Ovary (tissue), 9 donors: ENCODE data around the gene ACSL6. TPM values are rescaled to one million over a fixed set of nuclear protein-coding genes. Genes with fewer than 3 reads are reported as not detected.

Experiments used
- DNase-seq, 5 donors: peaks; one replicate each; pipeline ENCODE4 v3.0.0-alpha.2; 2019 to 2020
- H3K27ac ChIP-seq, 2 donors: fragments of 200-600 bp; one replicate each; pipeline versions ENCODE4 v1.5.1 to v1.8.0; 2019 to 2022
- H3K27me3 ChIP-seq: fragments of 200-600 bp; one replicate; pipeline ENCODE4 v1.8.0; 2022
- H3K36me3 ChIP-seq: fragments of 200-600 bp; sonication (generic); one replicate; pipeline ENCODE4 v1.5.1; 2019
- H3K4me1 ChIP-seq: one replicate; pipeline ENCODE4 v1.8.1; 2013; ENCODE audit warnings: mild to moderate bottlenecking, moderate library complexity; ENCODE audit not compliant: insufficient read depth
- H3K4me3 ChIP-seq: fragments of 200-600 bp; sonication (generic); one replicate; pipeline ENCODE4 v1.5.1; 2017
- H3K9me3 ChIP-seq, 2 donors: fragments of 200-600 bp in 1 of 2; sonication (generic) in 1 of 2; one replicate each; pipeline versions ENCODE4 v1.5.1 to v1.8.1; 2013 to 2019; ENCODE audit warnings: mild to moderate bottlenecking in 1 of 2, moderate library complexity in 1 of 2
- EP300 ChIP-seq: sonication (generic); formaldehyde crosslinking; IDR thresholded peaks from one replicate; pipeline ENCODE4 v1.6.1; 2017; ENCODE audit warnings: antibody characterized with exemption
- POLR2A ChIP-seq: fragments of 450-650 bp; IDR thresholded peaks from one replicate; pipeline ENCODE4 v1.6.1; 2017; ENCODE audit warnings: antibody characterized with exemption, mild to moderate bottlenecking, moderate library complexity
- WGBS, 3 donors: extraction: QIAGEN DNeasy Blood & Tissue Kit in 1 of 3; methylation state at CpG; one replicate each; pipeline versions ENCODE4 v1.1.5 to v1.1.7; 2013 to 2017; 5-methylcytosine and 5-hydroxymethylcytosine counted together
- intact Hi-C, 4 donors: fragments of 100-400 bp; cut with DNase I; formaldehyde crosslinking; loops; one replicate each; pipeline versions ENCODE4 v1.11.0 to v1.15.1; 2022 to 2023
- polyA plus RNA-seq, 2 donors: library from polyadenylated mRNA; stranded (reverse); fragments of 200-250 nt in 1 of 2; fragments of 350-450 nt in 1 of 2; fragmentation: Illumina TruSeq in 1 of 2; extraction: RNeasy Lipid Tissue Mini Kit (QIAGEN cat#74804) in 1 of 2; gene quantifications; one replicate each; pipeline ENCODE4 v1.2.3, GENCODE V29; 2013 to 2014
- total RNA-seq, 7 donors: library from RNA; depleted of rRNA in 2 of 7; stranded (reverse); fragments of >200 nt in 2 of 7; fragmentation: NEBNext Ultra II Directional in 3 of 7; extraction: Animal tissue kit (Norgen Biotek cat#: 25700) in 3 of 7; gene quantifications; one replicate each; pipeline versions ENCODE4 v1.1.0 to v1.2.4, GENCODE V29; 2016 to 2023
- TF ChIP-seq, protein P1 (sequence below), 3 donors: fragments of 450-650 bp in 2 of 3; fragments of 200-600 bp in 1 of 3; IDR thresholded peaks; one replicate each; pipeline versions ENCODE4 v1.5.1 to v1.8.0; 2016 to 2022; ENCODE audit warnings: antibody characterized with exemption in 3 of 3, mild to moderate bottlenecking in 1 of 3
- donor health status: DM: no; HTN: no; CAD: no; lungs with moderate emphysema.
- donor health status: DM: no; HTN: no; CAD: no.
- donor health status: Bipolar disorder and iron deficiency.
- donor health status: DM: yes; HTN: yes; CAD: no.
- donor health status: DM: no; HTN: no; CAD: no.
- donor health status: DM: yes; HTN: yes; CAD: no.

Gene ACSL6
- total and polyA plus RNA-seq, 9 donors, result 0.07 to 0.65 (median 0.22) TPM; not detected in 1

GRCh38 chr5:132005591-132005990 lies 5.9 kb downstream of the ACSL6 start:
- H3K27me3 ChIP-seq, result no peaks in the 10 kb centered on the region
- no peaks in the 10 kb centered on the region for H3K9me3 ChIP-seq
- WGBS, 3 donors, result 86 to 92% (median 87%) methylated on average over 3 of the region's 3 CpGs
- no peak overlapping the region for H3K27ac ChIP-seq
- TF ChIP-seq, protein P1, sequence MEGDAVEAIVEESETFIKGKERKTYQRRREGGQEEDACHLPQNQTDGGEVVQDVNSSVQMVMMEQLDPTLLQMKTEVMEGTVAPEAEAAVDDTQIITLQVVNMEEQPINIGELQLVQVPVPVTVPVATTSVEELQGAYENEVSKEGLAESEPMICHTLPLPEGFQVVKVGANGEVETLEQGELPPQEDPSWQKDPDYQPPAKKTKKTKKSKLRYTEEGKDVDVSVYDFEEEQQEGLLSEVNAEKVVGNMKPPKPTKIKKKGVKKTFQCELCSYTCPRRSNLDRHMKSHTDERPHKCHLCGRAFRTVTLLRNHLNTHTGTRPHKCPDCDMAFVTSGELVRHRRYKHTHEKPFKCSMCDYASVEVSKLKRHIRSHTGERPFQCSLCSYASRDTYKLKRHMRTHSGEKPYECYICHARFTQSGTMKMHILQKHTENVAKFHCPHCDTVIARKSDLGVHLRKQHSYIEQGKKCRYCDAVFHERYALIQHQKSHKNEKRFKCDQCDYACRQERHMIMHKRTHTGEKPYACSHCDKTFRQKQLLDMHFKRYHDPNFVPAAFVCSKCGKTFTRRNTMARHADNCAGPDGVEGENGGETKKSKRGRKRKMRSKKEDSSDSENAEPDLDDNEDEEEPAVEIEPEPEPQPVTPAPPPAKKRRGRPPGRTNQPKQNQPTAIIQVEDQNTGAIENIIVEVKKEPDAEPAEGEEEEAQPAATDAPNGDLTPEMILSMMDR (IDR thresholded peaks at IDR 0.05), result no peak
- no peak for TF ChIP-seq POLR2A
- intact Hi-C loops, result loop anchor here in 2 of 4 donors (5.0 to 10.0 kb wide), 2 partner anchors 411 to 413 kb away; no protein-coding TSS in a partner anchor
- H3K4me3 ChIP-seq, result no peak overlapping the region
- H3K36me3 ChIP-seq, result no peaks in the 10 kb centered on the region
- DNase-seq, result no peak
- H3K4me1 ChIP-seq, result no peaks in the 10 kb centered on the region

- Histone ChIP-seq H3K27ac (no peak overlapping the region), H3K9me3 (no peaks in the 10 kb centered on the region), H3K27me3 (no peaks in the 10 kb centered on the region), H3K4me3 (no peak overlapping the region), H3K4me1 (no peaks in the 10 kb centered on the region), H3K36me3 (no peaks in the 10 kb centered on the region)
- WGBS, 3 donors, result 61 to 76% (median 73%) methylated on average over 3 of the region's 3 CpGs
- DNase-seq, result no peak
- TF ChIP-seq POLR2A (no peak), EP300 (no peak)
- TF ChIP-seq, protein P1 (IDR thresholded peaks at IDR 0.05), result no peak
- intact Hi-C loops, result loop anchor here in 1 of 4 donors (10.0 kb wide), 1 partner anchor 409 kb away; no protein-coding TSS in a partner anchor
These were observed 7.5 kb downstream of the ACSL6 start for GRCh38 chr5:132003982-132004381.

DNA sequence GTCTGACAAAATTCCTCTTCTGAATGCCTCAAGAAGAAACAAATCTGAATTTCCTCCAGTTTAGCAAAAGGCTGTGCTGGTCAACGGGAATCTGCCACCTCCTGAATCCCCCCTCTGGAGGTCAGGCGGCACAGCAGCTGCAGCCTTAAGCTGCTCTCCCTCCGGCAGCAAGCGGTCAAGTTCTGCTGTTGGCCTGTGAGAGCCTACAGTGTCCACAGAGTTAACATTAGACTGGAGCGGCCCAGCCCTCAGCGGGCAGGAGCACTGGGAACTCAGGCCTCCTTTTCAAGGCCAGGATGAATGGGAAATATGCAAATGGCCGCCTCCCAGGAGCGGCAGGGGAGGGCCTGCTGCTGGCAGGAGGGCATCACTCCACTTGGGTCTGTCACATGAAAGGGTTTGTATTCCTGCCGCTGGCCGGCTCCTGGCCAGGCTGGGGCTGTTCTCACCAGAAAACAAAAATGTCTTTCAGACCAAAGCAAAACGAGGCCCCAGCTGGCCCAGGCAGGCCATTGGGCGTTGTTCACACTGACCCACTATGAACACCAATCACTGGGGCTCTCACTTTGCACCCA lies 8.2 kb downstream of the ACSL6 start:
- Histone ChIP-seq H3K4me1 (no peaks in the 10 kb centered on the region), H3K36me3 (no peaks in the 10 kb centered on the region), H3K9me3 (no peaks in the 10 kb centered on the region), H3K4me3 (no peak overlapping the region), H3K27ac (no peak overlapping the region), H3K27me3 (no peaks in the 10 kb centered on the region)
- intact Hi-C loops, result loop anchor here in 1 of 4 donors (10.0 kb wide), 1 partner anchor 408 kb away; no protein-coding TSS in a partner anchor
- WGBS, 3 donors, result 20 to 26% (median 22%) methylated on average over 12 of the region's 12 CpGs
- TF ChIP-seq, protein P1 (IDR thresholded peaks at IDR 0.05), result no peak
- TF ChIP-seq POLR2A (no peak), EP300 (no peak)
- peak in 1 of 5 donors; percentile 43 for DNase-seq

DNA sequence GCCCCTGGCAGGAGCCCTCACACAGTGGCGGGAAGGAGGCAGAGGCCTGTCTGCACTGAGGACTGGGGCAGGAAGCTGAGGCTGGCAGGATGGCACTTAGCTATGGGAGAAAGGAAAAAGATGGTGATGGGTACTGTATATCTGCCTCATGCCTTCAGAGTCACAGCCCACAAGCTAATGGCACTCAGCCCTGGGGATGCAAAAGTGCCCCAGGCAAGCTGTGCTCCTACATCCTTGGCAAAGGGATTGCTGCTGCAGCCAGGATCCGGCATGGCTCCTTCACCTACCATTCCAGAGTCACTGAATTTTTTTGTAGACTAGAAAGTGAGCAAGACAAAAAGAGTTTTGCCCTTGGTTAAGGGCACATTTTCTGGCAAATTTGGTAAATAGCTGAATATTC lies 8.7 kb downstream of the ACSL6 start:
- Histone ChIP-seq H3K36me3 (no peaks in the 10 kb centered on the region), H3K27ac (no peak overlapping the region), H3K27me3 (no peaks in the 10 kb centered on the region), H3K4me1 (no peaks in the 10 kb centered on the region), H3K9me3 (no peaks in the 10 kb centered on the region), H3K4me3 (no peak overlapping the region)
- 66 to 86% (median 71%) methylated on average over 2 of the region's 2 CpGs for WGBS, 3 donors
- no peak for TF ChIP-seq EP300
- no peak for TF ChIP-seq POLR2A
- TF ChIP-seq, protein P1 (IDR thresholded peaks at IDR 0.05), result no peak
- DNase-seq, result no peak
- intact Hi-C loops, result loop anchor here in 1 of 4 donors (10.0 kb wide), 1 partner anchor 408 kb away; no protein-coding TSS in a partner anchor
